Activated CD8-positive, alpha-beta memory T cell treated with anti-CD3 and anti-CD28 coated beads, Interleukin-2, amount 10 ng/mL, durations not matched to agents 7 days and 5 days (primary cell): ENCODE data around the gene SEH1L. TPM values are rescaled to one million over a fixed set of nuclear protein-coding genes. Genes with fewer than 3 reads are reported as not detected.
A peak's percentile ranks its signal among the peaks of the same experiment; 100 is the strongest.
"Not testable (repeated sequence)": the region's sequence is repeated elsewhere in the genome, so short reads cannot be mapped to it uniquely, and the experiment has no call there.

ENCODE experiments used
- ATAC-seq: fragments of 150-1000 bp; cut with Tn5 transposase; one replicate; pipeline ENCODE4 v1.10.0; 2021; ENCODE audit warnings: moderate library complexity
- CTCF ChIA-PET: fragments of 350-600 bp; sonication (Branson Sonifier 250); formaldehyde crosslinking; loops from one replicate; lab custom pipeline; 2021; ENCODE audit warnings: antibody characterized with exemption; lab: Charles Lee
- DNase-seq: peaks from one replicate; pipeline ENCODE4 v3.0.0-alpha.2; 2020
- H3K27ac Mint-ChIP-seq: one replicate; pipeline ENCODE4 v1.8.0; 2021; ENCODE audit warnings: mild to moderate bottlenecking, mixed read lengths
- H3K27me3 Mint-ChIP-seq: one replicate; pipeline ENCODE4 v1.8.0; 2021; ENCODE audit warnings: mixed read lengths
- H3K36me3 Mint-ChIP-seq: one replicate; pipeline ENCODE4 v1.8.0; 2021; ENCODE audit warnings: mild to moderate bottlenecking, mixed read lengths
- H3K4me1 Mint-ChIP-seq: one replicate; pipeline ENCODE4 v1.8.0; 2021; ENCODE audit warnings: mixed read lengths
- H3K4me3 Mint-ChIP-seq: one replicate; pipeline ENCODE4 v1.8.0; 2021; ENCODE audit warnings: mild to moderate bottlenecking, moderate library complexity, mixed read lengths
- H3K9me3 Mint-ChIP-seq: one replicate; pipeline ENCODE4 v1.8.0; 2022; ENCODE audit warnings: low read depth, mixed read lengths
- total RNA-seq, 2 experiments: library from RNA; stranded (reverse); gene quantifications; one replicate each; pipeline ENCODE4 v1.2.3, GENCODE V29; 2021

The SEH1L gene
- 10 to 100 TPM; 50.9 to 66.7 TPM for total RNA-seq

GRCh38 chr18:12947285-12948049 is at the start of gene SEH1L:
Gene SEH1L (plus strand): TSS chr18:12948011. CDS start chr18:12948122, 111 bp downstream.
- H3K27me3 Mint-ChIP-seq = no peaks in the 10 kb centered on the region
- ATAC-seq = peak; percentile 90
- H3K4me1 Mint-ChIP-seq = peaks cover 51% of the 10 kb centered on the region
- peak within 1 kb of the TSS; percentile 98 for H3K27ac Mint-ChIP-seq
- H3K9me3 Mint-ChIP-seq = no peaks in the 10 kb centered on the region
- DNase-seq = peak; percentile 99
- H3K36me3 Mint-ChIP-seq = peaks cover 23% of the 10 kb centered on the region
- H3K4me3 Mint-ChIP-seq = peak within 1 kb of the TSS; percentile 97
- CTCF ChIA-PET = interaction anchor here (0.8 to 1.9 kb wide), 3 partner anchors 13 to 44 kb away, joined by 3 to 5 read pairs (median 4); partner anchors contain the start of gene CEP192

GRCh38 chr18:12901208-12901607 is 46.6 kb upstream of the SEH1L start:
- not testable (repeated sequence) for DNase-seq, H3K9me3 Mint-ChIP-seq, ATAC-seq, H3K4me3 Mint-ChIP-seq, H3K36me3 Mint-ChIP-seq, H3K27ac Mint-ChIP-seq
- peaks cover 11% of the 10 kb centered on the region for H3K4me1 Mint-ChIP-seq
- CTCF ChIA-PET = interaction anchor here (1.4 kb wide), 1 partner anchor 33 kb away, joined by 3 read pairs; no protein-coding TSS in a partner anchor
- H3K27me3 Mint-ChIP-seq = peaks cover 21% of the 10 kb centered on the region

GRCh38 chr18:12904012-12904516 is 43.7 kb upstream of the SEH1L start:
- DNase-seq = peak; percentile 90
- Mint-ChIP-seq H3K36me3 (no peaks in the 10 kb centered on the region), H3K9me3 (no peaks in the 10 kb centered on the region), H3K4me1 (peaks cover 8% of the 10 kb centered on the region), H3K27me3 (peaks cover 19% of the 10 kb centered on the region), H3K4me3 (peak overlapping the region; percentile 58), H3K27ac (peak overlapping the region; percentile 81)
- peak; percentile 84 for ATAC-seq
- CTCF ChIA-PET = interaction anchor here (1.0 to 3.2 kb wide), 10 partner anchors 9 to 183 kb away, joined by 3 to 14 read pairs (median 6); no protein-coding TSS in a partner anchor

GRCh38 chr18:12906119-12906518 is 41.7 kb upstream of the SEH1L start:
- Mint-ChIP-seq H3K4me3 (no peak overlapping the region), H3K27me3 (peaks cover 19% of the 10 kb centered on the region), H3K9me3 (no peaks in the 10 kb centered on the region), H3K27ac (no peak overlapping the region), H3K4me1 (peaks cover 11% of the 10 kb centered on the region), H3K36me3 (no peaks in the 10 kb centered on the region)
- DNase-seq = no peak
- no peak for ATAC-seq
- CTCF ChIA-PET = interaction anchor here (1.2 kb wide), 1 partner anchor 183 kb away, joined by 3 read pairs; no protein-coding TSS in a partner anchor

- ATAC-seq (no peak), DNase-seq (no peak)
- CTCF ChIA-PET = no interaction called here
Measured at GRCh38 chr18:12906773-12907172, 41.0 kb upstream of the SEH1L start.

GRCh38 chr18:12907258-12907925 is 40.4 kb upstream of the SEH1L start:
- Mint-ChIP-seq H3K27me3 (peaks cover 18% of the 10 kb centered on the region), H3K36me3 (no peaks in the 10 kb centered on the region), H3K27ac (no peak overlapping the region), H3K4me1 (peaks cover 13% of the 10 kb centered on the region), H3K4me3 (no peak overlapping the region), H3K9me3 (no peaks in the 10 kb centered on the region)
- no peak for ATAC-seq
- CTCF ChIA-PET = interaction anchor here (0.8 to 1.3 kb wide), 2 partner anchors 8 to 12 kb away, joined by 3 to 5 read pairs; no protein-coding TSS in a partner anchor
- no peak for DNase-seq

More at GRCh38 chr18:12906773-12907172, 41.0 kb upstream of the SEH1L start:
- Mint-ChIP-seq H3K27ac (no peak overlapping the region), H3K27me3 (peaks cover 19% of the 10 kb centered on the region), H3K4me3 (no peak overlapping the region), H3K4me1 (peaks cover 13% of the 10 kb centered on the region), H3K9me3 (no peaks in the 10 kb centered on the region), H3K36me3 (no peaks in the 10 kb centered on the region)

GRCh38 chr18:12908706-12909105 is 39.1 kb upstream of the SEH1L start:
- Mint-ChIP-seq H3K4me1 (peaks cover 12% of the 10 kb centered on the region), H3K4me3 (no peak overlapping the region), H3K27me3 (peaks cover 15% of the 10 kb centered on the region), H3K36me3 (peaks cover 2% of the 10 kb centered on the region), H3K27ac (no peak overlapping the region), H3K9me3 (no peaks in the 10 kb centered on the region)
- ATAC-seq (no peak), DNase-seq (no peak)
- CTCF ChIA-PET = interaction anchor here (0.7 kb wide), 1 partner anchor 10 kb away, joined by 3 read pairs; no protein-coding TSS in a partner anchor

GRCh38 chr18:12911025-12911928 is 36.5 kb upstream of the SEH1L start:
- Mint-ChIP-seq H3K27me3 (peaks cover 15% of the 10 kb centered on the region), H3K9me3 (no peaks in the 10 kb centered on the region), H3K36me3 (peaks cover 4% of the 10 kb centered on the region), H3K4me3 (peak overlapping the region; percentile 50), H3K4me1 (peaks cover 5% of the 10 kb centered on the region), H3K27ac (no peak overlapping the region)
- peak; percentile 98 for ATAC-seq
- peak; percentile 61 for DNase-seq
- CTCF ChIA-PET = interaction anchor here (0.8 to 2.4 kb wide), 3 partner anchors 10 to 23 kb away, joined by 4 to 6 read pairs (median 5); no protein-coding TSS in a partner anchor

- no peak for DNase-seq
- no peak overlapping the region for H3K4me3 Mint-ChIP-seq
- CTCF ChIA-PET = interaction anchor here (1.0 to 2.4 kb wide), 4 partner anchors 9 to 18 kb away, joined by 3 to 6 read pairs (median 4); no protein-coding TSS in a partner anchor
- H3K4me1 Mint-ChIP-seq = peaks cover 5% of the 10 kb centered on the region
- ATAC-seq = no peak
- peaks cover 12% of the 10 kb centered on the region for H3K27me3 Mint-ChIP-seq
- no peak overlapping the region for H3K27ac Mint-ChIP-seq
- no peaks in the 10 kb centered on the region for H3K9me3 Mint-ChIP-seq
- peaks cover 4% of the 10 kb centered on the region for H3K36me3 Mint-ChIP-seq
Measured at GRCh38 chr18:12911929-12912703, 35.7 kb upstream of the SEH1L start.

GRCh38 chr18:12921178-12921577 is 26.6 kb upstream of the SEH1L start:
- H3K27me3 Mint-ChIP-seq = peaks cover 26% of the 10 kb centered on the region
- CTCF ChIA-PET = interaction anchor here (0.7 to 3.7 kb wide), 9 partner anchors 9 to 201 kb away, joined by 3 to 18 read pairs (median 4); no protein-coding TSS in a partner anchor
- H3K4me1 Mint-ChIP-seq = peaks cover 10% of the 10 kb centered on the region
- H3K36me3 Mint-ChIP-seq = no peaks in the 10 kb centered on the region
- no peaks in the 10 kb centered on the region for H3K9me3 Mint-ChIP-seq
- peak overlapping the region; percentile 30 for H3K4me3 Mint-ChIP-seq
- DNase-seq = peak; percentile 57
- peak overlapping the region; percentile 66 for H3K27ac Mint-ChIP-seq
- ATAC-seq = peak; percentile 91

GRCh38 chr18:12922266-12922665 is 25.5 kb upstream of the SEH1L start:
- no peaks in the 10 kb centered on the region for H3K36me3 Mint-ChIP-seq
- H3K27me3 Mint-ChIP-seq = peaks cover 26% of the 10 kb centered on the region
- no peak overlapping the region for H3K4me3 Mint-ChIP-seq
- no peak overlapping the region for H3K27ac Mint-ChIP-seq
- peaks cover 10% of the 10 kb centered on the region for H3K4me1 Mint-ChIP-seq
- no peak for ATAC-seq
- no peak for DNase-seq
- CTCF ChIA-PET = interaction anchor here (1.1 to 3.7 kb wide), 7 partner anchors 11 to 202 kb away, joined by 3 to 18 read pairs (median 4); no protein-coding TSS in a partner anchor
- H3K9me3 Mint-ChIP-seq = no peaks in the 10 kb centered on the region
